Nephron (organoid): ENCODE results near the gene BCL6.
"Not testable (repeated sequence)": the region's sequence is repeated elsewhere in the genome, so short reads cannot be mapped to it uniquely, and the experiment has no call there.

Experiments
- H3K27ac Mint-ChIP-seq, 3 experiments: 2 replicates each; pipeline ENCODE4 v1.8.0; 2020; ENCODE audit warnings: mixed read lengths in 3 of 3, mild to moderate bottlenecking in 2 of 3, moderate library complexity in 1 of 3
- H3K27me3 Mint-ChIP-seq: 2 replicates; pipeline ENCODE4 v1.8.0; 2021; ENCODE audit warnings: low read depth, mild to moderate bottlenecking, moderate library complexity, mixed read lengths
- H3K36me3 Mint-ChIP-seq: 2 replicates; pipeline ENCODE4 v1.8.0; 2020; ENCODE audit warnings: low read depth, mixed read lengths
- H3K4me1 Mint-ChIP-seq: 2 replicates; pipeline ENCODE4 v1.8.0; 2020; ENCODE audit warnings: mixed read lengths
- H3K4me3 Mint-ChIP-seq, 3 experiments: 2 replicates each; pipeline ENCODE4 v1.8.0; 2020; ENCODE audit warnings: mild to moderate bottlenecking in 3 of 3, mixed read lengths in 3 of 3, moderate library complexity in 2 of 3
- H3K9me3 Mint-ChIP-seq: 2 replicates; pipeline ENCODE4 v1.8.0; 2020; ENCODE audit warnings: mixed read lengths
- TF ChIP-seq, protein P1 (sequence below), 3 experiments: fragments of 200-600 bp; sonication (generic); IDR thresholded peaks; one replicate each; pipeline ENCODE4 v1.5.0; 2021; ENCODE audit warnings: antibody characterized with exemption in 3 of 3; ENCODE audit not compliant: unreplicated experiment in 3 of 3

The BCL6 gene

DNA sequence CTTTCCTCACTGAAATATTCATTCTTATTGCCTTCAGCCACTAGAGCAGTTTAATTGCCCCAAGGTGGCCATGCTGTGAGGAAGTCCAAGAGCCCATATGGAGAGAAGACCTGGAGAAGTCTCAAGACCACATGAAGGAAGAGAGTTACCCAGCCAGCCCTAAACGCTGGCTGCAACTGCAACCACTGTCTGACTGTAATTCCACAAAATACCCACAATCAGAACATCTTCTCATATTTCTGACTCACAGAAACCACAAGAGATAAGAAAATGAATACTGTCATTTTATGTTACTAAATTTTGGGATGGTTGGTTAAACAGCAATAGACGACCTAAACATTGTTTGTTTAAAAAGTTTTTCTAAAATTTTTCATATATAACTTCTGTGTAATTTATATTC is 60.4 kb downstream of the BCL6 start:
- Mint-ChIP-seq H3K4me3 (no peak overlapping the region), H3K4me1 (no peaks in the 10 kb centered on the region), H3K27me3 (peaks cover 5% of the 10 kb centered on the region), H3K9me3 (peaks cover 14% of the 10 kb centered on the region), H3K36me3 (no peaks in the 10 kb centered on the region), H3K27ac (no peak overlapping the region)
- TF ChIP-seq, protein P1, sequence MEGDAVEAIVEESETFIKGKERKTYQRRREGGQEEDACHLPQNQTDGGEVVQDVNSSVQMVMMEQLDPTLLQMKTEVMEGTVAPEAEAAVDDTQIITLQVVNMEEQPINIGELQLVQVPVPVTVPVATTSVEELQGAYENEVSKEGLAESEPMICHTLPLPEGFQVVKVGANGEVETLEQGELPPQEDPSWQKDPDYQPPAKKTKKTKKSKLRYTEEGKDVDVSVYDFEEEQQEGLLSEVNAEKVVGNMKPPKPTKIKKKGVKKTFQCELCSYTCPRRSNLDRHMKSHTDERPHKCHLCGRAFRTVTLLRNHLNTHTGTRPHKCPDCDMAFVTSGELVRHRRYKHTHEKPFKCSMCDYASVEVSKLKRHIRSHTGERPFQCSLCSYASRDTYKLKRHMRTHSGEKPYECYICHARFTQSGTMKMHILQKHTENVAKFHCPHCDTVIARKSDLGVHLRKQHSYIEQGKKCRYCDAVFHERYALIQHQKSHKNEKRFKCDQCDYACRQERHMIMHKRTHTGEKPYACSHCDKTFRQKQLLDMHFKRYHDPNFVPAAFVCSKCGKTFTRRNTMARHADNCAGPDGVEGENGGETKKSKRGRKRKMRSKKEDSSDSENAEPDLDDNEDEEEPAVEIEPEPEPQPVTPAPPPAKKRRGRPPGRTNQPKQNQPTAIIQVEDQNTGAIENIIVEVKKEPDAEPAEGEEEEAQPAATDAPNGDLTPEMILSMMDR (IDR thresholded peaks at IDR 0.05; ENCODE audit: unreplicated experiment in 3 of 3) = no peak

GRCh38 chr3:187684444-187684843 is 60.8 kb downstream of the BCL6 start:
- H3K9me3 Mint-ChIP-seq = peaks cover 14% of the 10 kb centered on the region
- H3K4me1 Mint-ChIP-seq = peaks cover 4% of the 10 kb centered on the region
- no peak overlapping the region for H3K27ac Mint-ChIP-seq
- H3K4me3 Mint-ChIP-seq = no peak overlapping the region
- peaks cover 5% of the 10 kb centered on the region for H3K27me3 Mint-ChIP-seq
- TF ChIP-seq, protein P1 (IDR thresholded peaks at IDR 0.05; ENCODE audit: unreplicated experiment in 3 of 3) = no peak
- H3K36me3 Mint-ChIP-seq = no peaks in the 10 kb centered on the region

DNA sequence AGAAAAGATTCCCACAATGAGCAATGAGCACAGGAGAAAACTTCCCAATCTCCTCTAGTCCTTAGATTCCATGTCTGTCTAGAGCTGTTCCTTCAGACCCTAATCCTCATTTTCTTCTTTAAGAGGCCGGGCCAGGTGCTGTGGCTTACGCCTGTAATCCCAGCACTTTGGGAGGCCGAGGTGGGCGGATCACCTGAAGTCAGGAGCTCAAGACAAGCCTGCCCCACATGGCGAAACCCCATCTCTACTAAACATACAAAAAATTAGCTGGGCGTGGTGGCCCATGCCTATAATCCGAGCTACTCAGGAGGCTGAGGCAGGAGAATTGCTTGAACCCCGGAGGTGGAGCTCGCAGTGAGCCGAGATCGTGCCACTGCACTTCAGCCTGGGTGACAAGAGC is 63.5 kb downstream of the BCL6 start:
- not testable (repeated sequence) for H3K27ac Mint-ChIP-seq, H3K4me3 Mint-ChIP-seq, H3K36me3 Mint-ChIP-seq
- Mint-ChIP-seq H3K27me3 (peaks cover 10% of the 10 kb centered on the region), H3K4me1 (peaks cover 11% of the 10 kb centered on the region), H3K9me3 (peaks cover 11% of the 10 kb centered on the region)

DNA sequence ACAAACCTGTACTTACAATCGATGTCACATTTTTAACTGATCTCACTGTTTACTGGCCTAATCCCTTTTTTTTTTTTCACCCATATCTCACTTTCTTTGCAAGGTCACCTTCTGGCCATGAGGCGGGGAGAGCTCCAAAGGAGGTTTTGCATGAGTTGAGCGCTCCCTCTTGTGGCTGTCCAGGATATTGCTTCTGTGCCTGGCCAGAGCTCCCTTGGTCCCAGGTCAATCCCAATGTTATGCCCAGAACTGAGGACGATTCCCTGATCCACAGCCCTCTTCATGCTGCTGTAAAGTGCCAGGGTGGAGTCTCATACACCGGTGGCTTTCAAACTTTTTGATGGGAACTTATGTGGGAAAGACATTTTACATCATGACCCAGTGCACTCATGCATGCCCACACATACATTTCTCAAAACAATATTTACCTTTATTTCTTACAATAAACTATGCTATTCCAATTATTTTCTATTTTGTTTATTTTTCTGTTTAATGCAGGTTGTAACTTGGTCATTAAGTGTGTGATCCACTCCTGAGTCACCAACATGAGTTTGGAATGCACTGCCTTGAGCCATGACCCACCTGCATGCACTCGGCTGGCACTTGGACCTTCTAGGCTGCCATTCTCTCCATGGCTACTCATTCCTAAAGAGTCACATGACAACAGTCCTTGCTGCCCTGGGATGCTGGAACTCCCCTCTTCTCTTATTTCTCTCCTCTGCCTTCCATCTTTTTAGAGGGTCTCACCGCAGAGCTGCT is 65.5 kb downstream of the BCL6 start:
- Mint-ChIP-seq H3K4me1 (peaks cover 11% of the 10 kb centered on the region), H3K9me3 (no peaks in the 10 kb centered on the region), H3K27ac (peak overlapping the region in 1 of 3 experiments; percentile 10), H3K4me3 (no peak overlapping the region), H3K36me3 (no peaks in the 10 kb centered on the region), H3K27me3 (peaks cover 20% of the 10 kb centered on the region)
- TF ChIP-seq, protein P1 (IDR thresholded peaks at IDR 0.05; ENCODE audit: unreplicated experiment in 3 of 3) = peak; percentile 91

GRCh38 chr3:187678726-187679268 is 66.5 kb downstream of the BCL6 start:
- no peaks in the 10 kb centered on the region for H3K36me3 Mint-ChIP-seq
- H3K9me3 Mint-ChIP-seq = no peaks in the 10 kb centered on the region
- peaks cover 11% of the 10 kb centered on the region for H3K4me1 Mint-ChIP-seq
- H3K27ac Mint-ChIP-seq = peak overlapping the region in 1 of 3 experiments; percentile 82
- no peak overlapping the region for H3K4me3 Mint-ChIP-seq
- peaks cover 29% of the 10 kb centered on the region for H3K27me3 Mint-ChIP-seq
- TF ChIP-seq, protein P1 (IDR thresholded peaks at IDR 0.05; ENCODE audit: unreplicated experiment in 3 of 3) = peak; percentile 62 to 71 (median 67)

DNA sequence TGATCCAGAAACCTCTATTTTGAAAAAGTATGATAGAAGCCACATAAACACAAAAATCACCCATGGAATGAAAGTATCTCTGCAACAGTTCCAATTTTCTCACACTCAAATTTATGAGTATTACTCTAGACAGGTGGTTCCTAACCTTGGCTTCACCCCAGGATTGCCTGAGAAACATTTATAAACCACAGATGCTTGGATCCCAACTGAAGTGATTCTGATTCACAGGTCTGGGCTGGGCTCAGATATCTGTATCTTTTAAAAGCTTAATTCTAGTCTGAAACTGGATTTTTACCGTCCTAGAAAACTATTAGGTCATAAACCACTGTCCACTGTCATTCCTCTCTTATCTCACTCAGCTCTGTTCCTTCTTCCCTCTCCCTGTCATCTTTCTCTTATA is 67.7 kb downstream of the BCL6 start:
- Mint-ChIP-seq H3K27me3 (peaks cover 34% of the 10 kb centered on the region), H3K4me3 (no peak overlapping the region), H3K9me3 (no peaks in the 10 kb centered on the region), H3K27ac (peak overlapping the region in 1 of 3 experiments; percentile 3), H3K36me3 (no peaks in the 10 kb centered on the region), H3K4me1 (peaks cover 11% of the 10 kb centered on the region)
- TF ChIP-seq, protein P1 (IDR thresholded peaks at IDR 0.05; ENCODE audit: unreplicated experiment in 3 of 3) = no peak
